Stimulated activated CD4-positive, alpha-beta T cell treated with anti-CD3 and anti-CD28 coated beads, Interleukin-1b, Interleukin-23, amount 100 ng/mL, for 1 hour (primary cell): Measurements from ENCODE around the gene SIRT7.

Source experiments
- DNase-seq, 2 donors: peaks; one replicate each; pipeline ENCODE4 v3.0.0-alpha.2; 2020; ENCODE audit warnings: low read depth in 2 of 2

Gene SIRT7

GRCh38 chr17:81931557-81932332 is 13.8 kb upstream of the SIRT7 start:
- no peak for DNase-seq

- DNase-seq: no peak
Observed at GRCh38 chr17:81931189-81931556, 13.2 kb upstream of the SIRT7 start.

DNA sequence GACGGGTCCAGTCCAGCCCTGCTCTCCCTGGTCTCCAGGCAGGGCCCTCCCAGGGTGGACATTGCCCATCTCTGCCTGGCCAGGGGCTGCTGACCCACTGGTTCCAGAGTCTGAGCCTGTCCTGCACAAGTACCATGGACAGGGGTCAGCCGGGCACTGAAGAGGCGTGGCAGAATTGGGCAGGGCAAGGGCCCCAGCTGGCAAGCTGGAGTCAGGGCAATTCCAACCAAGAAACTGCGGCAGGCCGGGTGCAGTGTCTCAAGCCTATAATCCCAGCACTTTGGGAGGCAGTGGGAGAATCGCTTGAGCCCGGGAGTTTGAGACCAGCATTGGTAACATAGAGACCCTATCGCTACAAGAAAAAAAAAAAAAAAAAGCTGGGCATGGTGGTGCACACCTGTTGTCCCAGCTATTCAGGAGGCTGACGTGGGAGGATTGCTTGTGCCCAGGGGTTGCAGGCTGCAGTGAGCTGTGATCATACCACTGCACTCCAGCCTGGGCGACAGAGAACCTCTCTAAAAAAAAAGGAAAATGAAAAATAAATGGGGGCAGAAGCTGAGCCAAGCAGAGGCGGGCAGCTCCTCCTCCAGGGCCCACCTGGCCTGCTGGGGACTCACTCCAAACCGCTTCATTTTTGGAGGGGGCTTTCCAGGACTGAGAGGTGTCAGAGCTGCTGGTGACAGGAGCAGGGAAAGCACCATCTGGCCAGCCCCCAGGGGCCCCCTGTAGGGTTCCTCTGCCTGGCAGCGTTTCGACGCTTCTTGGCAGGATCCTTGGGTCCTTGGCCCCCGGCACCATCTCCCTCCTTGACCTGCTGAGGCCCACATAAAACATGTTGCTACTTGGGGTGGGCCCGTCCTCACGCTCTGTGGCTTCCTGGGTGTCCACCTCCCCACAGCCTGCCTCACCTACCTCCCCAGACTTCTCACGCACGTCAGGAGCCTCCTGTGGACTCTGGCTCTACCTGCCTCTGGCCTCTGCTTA is 12.5 kb upstream of the SIRT7 start:
- DNase-seq: no peak

DNA sequence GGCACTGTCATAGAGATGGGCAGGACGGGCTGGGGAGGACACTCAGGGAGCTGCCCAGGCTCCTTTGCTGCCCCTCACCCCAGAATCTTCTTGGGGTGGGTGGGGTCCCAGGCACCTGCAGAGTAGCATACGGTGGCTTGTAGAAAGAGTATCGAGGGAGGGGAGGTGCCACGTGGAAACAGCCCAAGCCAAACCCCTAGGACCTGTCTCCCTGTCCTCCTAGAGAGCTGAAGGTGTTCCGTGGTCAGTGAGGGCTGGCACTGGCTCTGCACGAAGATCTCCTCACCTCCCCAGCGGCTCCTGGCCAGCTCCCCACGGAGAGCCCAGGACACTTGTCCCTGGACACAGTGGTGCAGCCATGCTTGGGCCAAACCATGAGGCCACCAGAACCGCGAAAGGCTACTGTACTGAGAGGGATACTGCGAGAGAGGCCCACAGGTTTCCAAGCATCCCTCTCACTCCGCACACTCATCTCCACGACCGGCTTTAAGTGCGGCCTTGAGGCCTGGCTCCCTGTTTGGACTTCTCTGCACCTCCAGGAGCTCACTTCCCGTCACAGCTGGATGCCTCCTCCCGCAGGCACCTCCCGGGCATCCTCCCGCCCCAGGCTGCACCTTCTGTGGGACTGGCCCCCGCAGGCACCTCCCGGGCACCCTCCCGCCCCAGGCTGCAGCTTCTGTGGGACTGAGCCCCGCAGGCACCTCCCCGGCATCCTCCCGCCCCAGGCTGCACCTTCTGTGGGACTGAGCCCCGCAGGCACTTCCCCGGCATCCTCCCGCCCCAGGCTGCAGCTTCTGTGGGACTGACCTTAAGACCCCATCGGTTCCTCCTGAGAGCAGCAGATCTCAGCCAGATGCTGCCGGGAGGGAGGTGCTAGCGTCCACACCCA is 11.5 kb upstream of the SIRT7 start:
- no peak for DNase-seq

DNA sequence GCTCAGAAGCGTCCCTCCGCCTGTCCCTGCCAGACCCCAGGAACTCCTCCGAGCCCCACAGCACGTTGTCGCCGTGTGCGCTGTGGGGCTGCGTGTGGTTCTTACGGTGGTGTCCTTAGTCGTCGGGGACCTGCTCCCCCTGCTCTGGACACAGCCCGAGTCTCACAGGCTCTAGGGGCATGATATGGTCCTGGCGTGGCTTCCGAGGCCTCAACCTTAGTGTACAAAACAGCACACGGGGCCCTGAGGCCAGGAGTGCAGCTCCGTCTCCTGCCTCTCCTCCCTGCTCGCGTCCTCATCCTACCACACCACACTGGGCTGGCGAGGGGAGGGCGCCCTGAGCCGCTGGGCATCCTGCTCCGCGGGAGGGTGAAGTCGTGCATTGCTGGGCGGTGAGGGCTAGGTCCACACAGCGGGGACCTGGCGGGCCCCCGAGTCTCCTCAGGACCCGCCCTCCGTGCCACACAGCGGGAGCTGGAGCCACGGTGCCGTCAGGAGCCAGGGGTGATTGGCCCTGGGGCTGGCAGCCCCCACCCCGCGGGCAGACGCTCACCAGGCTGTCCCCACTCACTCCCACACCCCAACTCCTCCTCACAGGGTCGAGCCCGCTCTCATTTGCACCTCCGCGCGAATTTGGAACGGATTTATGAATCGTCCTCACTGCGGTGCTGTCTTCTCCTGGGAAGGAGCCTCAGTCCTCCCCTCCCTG is 10.7 kb upstream of the SIRT7 start:
- DNase-seq: no peak

- DNase-seq: peak; percentile 75
Observed at GRCh38 chr17:81927653-81928543, 9.9 kb upstream of the SIRT7 start, which contains the start of gene MAFG. Gene MAFG, minus strand, starts transcription at chr17:81927735. Its CDS starts 4,550 bp downstream, at chr17:81923185.

DNA sequence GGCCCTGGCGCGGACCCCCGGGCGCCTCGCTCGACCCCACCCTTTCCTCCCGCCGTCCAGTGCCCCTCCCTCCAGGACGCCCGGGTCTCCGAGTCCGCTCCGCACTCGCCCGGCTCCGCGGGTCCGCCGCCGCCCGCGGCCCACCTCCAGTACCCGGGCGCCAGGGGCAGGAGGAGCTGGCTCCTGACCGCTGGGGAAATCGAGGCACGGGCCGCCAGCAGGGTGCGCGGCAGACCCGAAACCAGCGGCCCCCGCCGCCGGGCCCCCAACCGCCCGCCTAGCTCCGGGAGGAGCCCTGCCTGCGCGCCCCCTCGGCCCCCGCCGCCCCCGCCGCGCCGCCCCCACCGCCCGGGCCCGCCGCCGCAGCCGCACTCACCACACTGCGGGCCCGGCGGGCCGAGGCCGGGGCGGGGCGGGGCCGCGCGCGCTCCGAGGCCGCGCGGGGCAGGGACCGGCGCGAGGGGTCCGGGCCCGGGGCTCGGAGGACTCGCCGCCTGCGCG is 9.2 kb upstream of the SIRT7 start:
- no peak for DNase-seq

- peak in 1 of 2 donors; percentile 49 for DNase-seq
Observed at GRCh38 chr17:81926451-81927151, 8.6 kb upstream of the SIRT7 start.

DNA sequence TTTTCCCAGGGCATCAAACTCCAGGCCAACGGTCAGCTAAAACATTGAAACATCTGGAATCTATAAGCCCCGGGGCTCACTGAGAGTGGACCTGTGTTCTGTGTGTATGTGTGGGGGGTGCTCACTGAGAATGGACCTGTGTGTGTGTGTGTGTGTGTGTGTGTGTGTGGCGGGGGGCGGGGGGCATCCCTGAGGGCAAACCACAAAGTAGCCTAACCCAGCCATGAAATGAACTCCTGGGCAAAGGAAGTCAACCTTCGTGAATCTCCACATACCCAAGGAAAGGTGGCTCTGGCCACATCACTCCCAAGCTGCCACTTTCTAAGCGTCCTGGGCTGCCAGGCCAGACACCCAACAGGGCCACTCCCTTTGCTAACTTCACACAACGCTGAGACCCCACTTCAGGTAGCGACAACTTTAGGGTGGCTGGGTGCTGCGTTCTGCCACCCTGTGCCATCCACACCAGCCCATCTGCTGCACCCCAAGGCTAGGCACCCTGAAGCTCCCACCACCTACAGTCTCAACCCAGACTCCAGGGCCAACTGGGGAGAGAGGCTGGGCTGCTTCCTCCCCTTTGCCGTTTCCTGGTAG is 8.0 kb upstream of the SIRT7 start:
- no peak for DNase-seq

DNA sequence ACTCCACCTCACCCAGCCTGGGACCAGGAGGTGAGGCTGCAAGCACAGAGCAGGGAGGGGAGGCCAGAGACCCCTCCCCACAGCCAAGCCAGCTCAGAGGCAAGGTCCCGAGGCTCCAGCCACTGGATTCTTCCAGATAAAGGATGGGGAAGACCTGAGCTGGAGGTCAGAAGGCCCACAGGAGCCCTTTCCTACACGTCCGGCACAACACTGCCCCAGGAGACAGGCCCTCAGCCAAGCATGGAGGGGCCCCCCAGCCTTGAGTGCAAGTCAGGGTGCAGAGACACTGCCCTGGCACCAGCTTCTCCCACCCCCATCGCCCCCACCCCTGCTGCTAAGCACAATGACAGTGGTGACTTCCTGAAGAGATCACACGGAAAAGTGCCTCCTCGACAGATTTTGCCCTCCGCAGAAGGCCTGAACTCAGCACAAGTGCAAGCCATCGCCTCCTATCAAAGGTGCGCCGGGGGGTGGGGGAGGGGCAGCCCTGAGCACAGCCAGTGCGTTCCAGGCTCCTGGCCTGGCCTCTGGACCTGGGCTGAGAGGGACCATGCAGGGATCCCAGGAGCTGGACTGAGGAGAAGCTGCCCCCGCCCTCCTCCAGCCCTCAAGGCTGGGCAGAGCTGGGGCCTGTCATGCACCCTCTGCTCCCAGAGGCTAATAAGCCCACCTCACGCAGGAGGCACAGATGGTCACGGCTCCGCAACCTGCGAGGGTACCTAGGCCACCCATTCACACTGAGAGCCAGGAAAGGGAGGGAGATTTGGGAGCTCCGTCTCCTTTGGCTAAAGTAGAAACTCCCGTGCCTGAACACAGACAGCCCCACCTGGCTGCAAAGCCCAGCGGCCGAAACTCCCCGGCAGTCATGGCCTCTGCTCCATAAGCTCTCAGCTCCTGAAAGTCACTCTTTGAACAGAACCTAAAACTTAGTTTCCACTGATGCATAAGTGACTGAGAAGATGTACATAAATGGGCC is 6.9 kb upstream of the SIRT7 start:
- DNase-seq: no peak

- no peak for DNase-seq
Observed at GRCh38 chr17:81923302-81924260, 5.6 kb upstream of the SIRT7 start.

DNA sequence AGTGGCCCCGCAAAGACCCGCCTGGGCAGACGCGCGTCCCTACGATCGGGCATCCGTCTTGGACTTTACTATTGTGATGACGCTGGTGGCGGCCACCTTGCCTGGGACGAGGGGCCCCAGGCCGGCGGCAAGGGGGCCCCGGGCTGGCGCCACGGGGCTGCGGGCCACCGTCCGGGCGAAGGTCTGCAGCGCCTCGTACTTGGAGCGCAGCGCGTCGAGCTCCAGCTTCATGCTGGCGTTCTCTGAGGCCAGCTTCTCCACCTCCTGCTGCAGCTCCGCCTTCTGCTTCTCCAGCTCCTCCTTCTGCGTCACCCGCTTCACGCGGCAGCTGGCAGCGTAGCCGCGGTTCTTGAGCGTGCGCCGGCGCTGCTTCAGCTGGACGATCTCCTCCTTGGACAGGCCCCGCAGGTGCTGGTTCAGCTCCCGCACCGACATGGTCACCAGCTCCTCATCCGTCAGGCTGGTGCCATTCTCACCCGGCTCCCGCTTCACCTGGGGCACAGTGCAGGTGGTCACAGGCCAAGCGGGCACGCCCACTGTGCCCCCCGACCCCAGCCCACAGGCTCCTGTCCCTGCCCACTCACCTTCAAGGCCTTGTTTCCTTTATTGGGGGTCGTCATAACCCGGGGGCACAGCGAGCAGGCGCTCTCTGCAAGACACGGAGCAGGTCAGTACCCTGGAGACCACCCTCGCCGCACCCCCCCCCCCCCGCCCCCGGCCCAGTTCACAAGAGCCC is 4.8 kb upstream of the SIRT7 start:
- no peak for DNase-seq

DNA sequence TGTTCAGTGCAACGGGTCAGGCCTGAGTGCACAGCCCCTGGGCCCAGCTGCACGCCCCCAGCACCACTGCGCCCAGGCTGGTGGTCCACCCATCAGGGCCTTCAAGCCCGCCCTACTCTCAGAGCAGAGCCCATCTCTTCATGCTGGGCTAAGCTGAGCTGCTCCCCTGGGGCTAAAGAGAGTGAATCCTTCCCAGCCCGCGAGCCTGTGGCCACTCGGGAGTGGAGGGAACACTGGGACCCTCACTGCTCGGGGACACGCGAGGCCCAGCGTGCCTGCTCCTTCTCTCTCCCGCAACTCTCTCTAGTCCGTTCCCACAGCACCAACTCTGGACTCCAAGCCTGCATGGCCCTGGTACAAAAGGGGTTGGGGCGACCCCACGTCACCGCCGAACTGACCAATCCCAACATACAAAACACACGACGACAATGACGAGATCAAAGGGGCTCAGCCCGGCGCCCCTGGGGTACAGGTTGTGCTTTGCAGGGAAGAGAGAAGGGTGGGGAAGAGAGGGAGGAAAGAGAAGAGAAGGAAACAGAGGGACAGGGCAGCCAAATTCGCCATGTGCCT is 4.1 kb upstream of the SIRT7 start:
- no peak for DNase-seq

DNA sequence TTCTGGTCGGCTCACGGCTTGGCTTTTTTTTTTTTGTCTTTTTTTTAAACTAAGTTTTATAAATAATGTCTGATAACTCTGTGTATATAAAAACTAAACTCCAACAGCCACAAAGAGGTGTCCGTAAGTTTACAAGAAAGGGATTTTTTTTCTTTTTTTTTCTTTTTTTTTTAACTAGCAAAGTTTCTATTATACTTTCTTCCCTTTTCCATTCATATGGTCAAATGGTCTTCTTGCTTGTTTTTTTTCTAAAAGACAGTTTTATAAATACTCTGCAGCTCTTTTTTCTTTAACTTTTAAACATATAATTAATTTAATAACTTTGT is 3.5 kb upstream of the SIRT7 start:
- DNase-seq: no peak
